Measurements from ENCODE around the gene EXTL2.
"Not testable (repeated sequence)": the region's sequence is repeated elsewhere in the genome, so short reads cannot be mapped to it uniquely, and the experiment has no call there.

The EXTL2 gene

GRCh38 chr1:100860397-100860991 is 34.1 kb downstream of the EXTL2 start:
- DNase-seq (ENCODE audit: low spot score), result peak; percentile 36

- not testable (repeated sequence) for DNase-seq (ENCODE audit: low spot score)
Measured at GRCh38 chr1:100855116-100855515, 39.5 kb downstream of the EXTL2 start.

- DNase-seq (ENCODE audit: low spot score), result no peak
Measured at GRCh38 chr1:100852976-100853375, 41.7 kb downstream of the EXTL2 start.

GRCh38 chr1:100851726-100852125 is 42.9 kb downstream of the EXTL2 start:
- DNase-seq (ENCODE audit: low spot score), result no peak

GRCh38 chr1:100847361-100848082 is 47.1 kb downstream of the EXTL2 start:
- DNase-seq (ENCODE audit: low spot score), result no peak

- not testable (repeated sequence) for DNase-seq (ENCODE audit: low spot score)
Measured at GRCh38 chr1:100843160-100843559, 51.5 kb downstream of the EXTL2 start.

GRCh38 chr1:100835866-100836842 is 58.5 kb downstream of the EXTL2 start:
- no peak for DNase-seq (ENCODE audit: low spot score)

GRCh38 chr1:100834777-100835660 is 59.6 kb downstream of the EXTL2 start:
- DNase-seq (ENCODE audit: low spot score), result peak; percentile 51

- DNase-seq (ENCODE audit: low spot score), result no peak
Measured at GRCh38 chr1:100832694-100833428, 61.8 kb downstream of the EXTL2 start.

- DNase-seq (ENCODE audit: low spot score), result not testable (repeated sequence)
Measured at GRCh38 chr1:100825666-100826065, 69.0 kb downstream of the EXTL2 start.

Data from iPS-NIHi11 (cell line).